SK-N-SH (cell line): Measurements from ENCODE around the gene DLX2. TPM values are rescaled to one million over a fixed set of nuclear protein-coding genes. Genes with fewer than 3 reads are reported as not detected.

Source experiments
- CTCF ChIA-PET: fragments of 300-600, 350-600 bp; formaldehyde crosslinking; extraction: SDS; loops from one replicate; lab custom pipeline; 2021; lab: Yijun Ruan, JAX
- POLR2A ChIA-PET: fragments of 350-600 bp; sonication (Branson Sonifier 250); formaldehyde crosslinking; extraction: SDS; loops from one replicate; lab custom pipeline; 2020; ENCODE audit warnings: antibody characterized with exemption, inconsistent platforms; lab: Yijun Ruan, JAX
- DNase-seq: peaks from one replicate; pipeline ENCODE4 v3.0.0; 2012
- H2AFZ ChIP-seq: fragments of 200-600 bp; sonication (generic); 2 replicates; pipeline ENCODE4 v1.8.1; 2016; ENCODE audit warnings: antibody characterized with exemption, mild to moderate bottlenecking, low read depth
- H3F3A ChIP-seq: fragments of 200-600 bp; sonication (generic); replicated peaks from 2 replicates; pipeline ENCODE3; 2016; ENCODE audit warnings: antibody characterized with exemption, mild to moderate bottlenecking; ENCODE audit not compliant: insufficient read depth
- H3K27ac ChIP-seq, 2 experiments: fragments of 200-500 bp in 1 of 2; fragments of 200-600 bp in 1 of 2; sonication (Bioruptor generic) in 1 of 2; sonication (generic), shearing (Covaris generic) in 1 of 2; 2 replicates each; pipeline versions ENCODE4 v1.5.1 to v1.6.1; 2014 to 2016; ENCODE audit warnings: low read depth in 2 of 2, inconsistent platforms in 1 of 2, low read length in 1 of 2, mild to moderate bottlenecking in 1 of 2, mixed read lengths in 1 of 2
- H3K27me3 ChIP-seq: fragments of 200-600 bp; sonication (generic), shearing (Covaris generic); 2 replicates; pipeline ENCODE4 v1.6.1; 2016; ENCODE audit warnings: mixed run types; ENCODE audit not compliant: insufficient read depth
- H3K36me3 ChIP-seq, 2 experiments: fragments of 200-500 bp in 1 of 2; fragments of 200-600 bp in 1 of 2; sonication (Bioruptor generic) in 1 of 2; sonication (generic) in 1 of 2; replicated peaks in 1 of 2; 2 replicates each; pipeline versions ENCODE3 to v1.5.1; 2014 to 2016; ENCODE audit warnings: low read length in 1 of 2, mild to moderate bottlenecking in 1 of 2; ENCODE audit not compliant: insufficient read depth in 2 of 2, control insufficient read depth in 1 of 2
- H3K4me1 ChIP-seq, 2 experiments: fragments of 200-500 bp in 1 of 2; fragments of 200-600 bp in 1 of 2; sonication (Bioruptor generic) in 1 of 2; sonication (generic), shearing (Covaris generic) in 1 of 2; 2 replicates each; pipeline versions ENCODE4 v1.5.1 to v1.6.1; 2014 to 2016; ENCODE audit warnings: low read depth in 1 of 2, low read length in 1 of 2, mixed run types in 1 of 2; ENCODE audit not compliant: insufficient read depth in 2 of 2, control insufficient read depth in 1 of 2
- H3K4me2 ChIP-seq: fragments of 200-600 bp; sonication (generic), shearing (Covaris generic); 2 replicates; pipeline ENCODE4 v1.6.1; 2017; ENCODE audit warnings: mixed run types
- H3K4me3 ChIP-seq, 2 experiments: fragments of 200-500 bp in 1 of 2; fragments of 200-600 bp in 1 of 2; sonication (Bioruptor generic) in 1 of 2; sonication (generic), shearing (Covaris generic) in 1 of 2; 2 replicates each; pipeline versions ENCODE4 v1.5.1 to v1.8.1; 2014 to 2016; ENCODE audit warnings: low read depth in 2 of 2, inconsistent platforms in 1 of 2, low read length in 1 of 2, mild to moderate bottlenecking in 1 of 2, mixed read lengths in 1 of 2, moderate library complexity in 1 of 2
- H3K79me2 ChIP-seq: fragments of 200-600 bp; sonication (generic); 2 replicates; pipeline ENCODE4 v1.8.1; 2017; ENCODE audit warnings: mild to moderate bottlenecking; ENCODE audit not compliant: insufficient read depth
- H3K9ac ChIP-seq: fragments of 200-600 bp; sonication (generic); 2 replicates; pipeline ENCODE4 v1.6.1; 2017; ENCODE audit warnings: mixed run types
- H3K9me2 ChIP-seq: fragments of 200-600 bp; sonication (generic); 2 replicates; pipeline ENCODE4 v1.6.1; 2017; ENCODE audit warnings: mixed run types
- H3K9me3 ChIP-seq: fragments of 200-600 bp; sonication (generic); 2 replicates; pipeline ENCODE4 v1.6.1; 2017; ENCODE audit warnings: mixed run types, mild to moderate bottlenecking, moderate library complexity
- H4K20me1 ChIP-seq: fragments of 200-600 bp; sonication (generic); 2 replicates; pipeline ENCODE4 v1.6.1; 2017; ENCODE audit warnings: mild to moderate bottlenecking, mixed run types; ENCODE audit not compliant: insufficient read depth
- EZH2phosphoT487 ChIP-seq: fragments of 200-600 bp; sonication (generic); IDR thresholded peaks from 2 replicates; pipeline ENCODE4 v1.6.1; 2017; ENCODE audit warnings: low read depth, mixed run types, mild to moderate bottlenecking, antibody characterized with exemption, moderate library complexity, borderline replicate concordance
- JUND ChIP-seq: IDR thresholded peaks from 2 replicates; pipeline ENCODE4 v1.4.0; 2012
- MAX ChIP-seq: IDR thresholded peaks from 2 replicates; pipeline ENCODE4 v1.4.0; 2012; ENCODE audit warnings: low read depth
- NRF1 ChIP-seq: IDR thresholded peaks from 2 replicates; pipeline ENCODE4 v1.6.1; 2012; ENCODE audit warnings: low read depth, mild to moderate bottlenecking, low read length
- RXRA ChIP-seq: IDR thresholded peaks from 2 replicates; pipeline ENCODE4 v1.4.0; 2012; ENCODE audit warnings: low read depth, mild to moderate bottlenecking, borderline replicate concordance
- SIN3A ChIP-seq: IDR thresholded peaks from 2 replicates; pipeline ENCODE4 v1.6.1; 2012; ENCODE audit warnings: low read depth, mild to moderate bottlenecking, low read length, moderate library complexity, borderline replicate concordance
- WGBS: methylation state at CpG from one replicate; pipeline ENCODE4 v1.1.6; 2017; ENCODE audit warnings: low lambda C conversion rate; 5-methylcytosine and 5-hydroxymethylcytosine counted together
- polyA plus RNA-seq, 3 experiments: library from polyadenylated mRNA; depleted of rRNA; stranded (reverse); fragments of >200 nt; gene quantifications; 2 replicates each; pipeline ENCODE4 v1.2.3, GENCODE V29; 2012

The DLX2 gene
- polyA plus RNA-seq, 1 of the 3 experiments (the other 2 are of a cell fraction): 0.02 TPM

- peaks cover 91% of the 10 kb centered on the region for H3K27me3 ChIP-seq
- CTCF ChIA-PET: interaction anchor here (0.7 to 2.1 kb wide), 6 partner anchors 10 to 516 kb away, joined by 3 to 12 read pairs (median 4); partner anchors contain the start of gene DLX2
- no peak overlapping the region for H2AFZ ChIP-seq
These were observed 14.3 kb downstream of the DLX2 start for GRCh38 chr2:172088245-172089004.

GRCh38 chr2:172087780-172088244 lies 14.9 kb downstream of the DLX2 start:
- peak; percentile 42 for DNase-seq
- Histone ChIP-seq H3K9ac (no peak overlapping the region), H3K79me2 (no peaks in the 10 kb centered on the region), H3K9me2 (no peaks in the 10 kb centered on the region)
- WGBS: 13% methylated on average over 6 of the region's 23 CpGs
- TF ChIP-seq EZH2phosphoT487: 0 out of 2 replicates have a peak, but pooled peaks have one; percentile 10
- TF ChIP-seq JUND: no peak
- TF ChIP-seq, all 33 proteins: peak for 1
- Histone ChIP-seq H3K27me3 (peaks cover 91% of the 10 kb centered on the region), H3K27ac (no peak overlapping the region), H2AFZ (no peak overlapping the region), H3K4me3 (no peak overlapping the region), H3K36me3 (no peaks in the 10 kb centered on the region), H4K20me1 (0 out of 2 replicates have a peak, but pooled peaks cover 7% of the 10 kb centered on the region), H3F3A (no peaks in the 10 kb centered on the region), H3K9me3 (no peaks in the 10 kb centered on the region), H3K4me2 (no peak overlapping the region), H3K4me1 (peaks cover 0 to 18% of the 10 kb centered on the region in 2 experiments; a peak in 1 of 4 replicates)
- ChIA-PET POLR2A (no interaction called here), CTCF (interaction anchor here (0.7 to 2.9 kb wide), 8 partner anchors 9 to 515 kb away, joined by 3 to 14 read pairs (median 5); partner anchors contain the start of gene DLX2)

More at GRCh38 chr2:172088245-172089004, 14.3 kb downstream of the DLX2 start:
- H3F3A ChIP-seq: peaks cover 1% of the 10 kb centered on the region
- no peak for TF ChIP-seq MAX
- TF ChIP-seq RXRA: no peak
- no peak for TF ChIP-seq SIN3A
- TF ChIP-seq EZH2phosphoT487: peak; percentile 37; the same call in 1 of the 2 replicates
- TF ChIP-seq, all 33 proteins: peak for 1
- H3K9ac ChIP-seq: no peak overlapping the region
- 0 out of 2 replicates have a peak, but pooled peaks cover 10% of the 10 kb centered on the region for H4K20me1 ChIP-seq
- no peaks in the 10 kb centered on the region for H3K9me3 ChIP-seq
- no peaks in the 10 kb centered on the region for H3K79me2 ChIP-seq
- no peak overlapping the region for H3K4me2 ChIP-seq
- peaks cover 0 to 18% of the 10 kb centered on the region in 2 experiments; a peak in 1 of 4 replicates for H3K4me1 ChIP-seq
- no peaks in the 10 kb centered on the region for H3K9me2 ChIP-seq
- no peak overlapping the region for H3K4me3 ChIP-seq
- no peaks in the 10 kb centered on the region for H3K36me3 ChIP-seq
- WGBS: 15% methylated on average over 33 of the region's 37 CpGs
- peak; percentile 48 for DNase-seq
- H3K27ac ChIP-seq: no peak overlapping the region
- POLR2A ChIA-PET: no interaction called here

- TF ChIP-seq EZH2phosphoT487 (peak; percentile 41; the same call in 1 of the 2 replicates), NRF1 (no peak)
- Histone ChIP-seq H2AFZ (no peak overlapping the region), H3F3A (no peaks in the 10 kb centered on the region), H3K79me2 (no peaks in the 10 kb centered on the region), H3K36me3 (no peaks in the 10 kb centered on the region), H3K4me3 (no peak overlapping the region), H3K4me1 (peaks cover 0 to 18% of the 10 kb centered on the region in 2 experiments; a peak in 1 of 4 replicates), H3K9me3 (no peaks in the 10 kb centered on the region), H3K9me2 (no peaks in the 10 kb centered on the region), H3K27me3 (peaks cover 91% of the 10 kb centered on the region), H4K20me1 (0 out of 2 replicates have a peak, but pooled peaks cover 2% of the 10 kb centered on the region), H3K4me2 (no peak overlapping the region), H3K27ac (no peak overlapping the region), H3K9ac (no peak overlapping the region)
- CTCF ChIA-PET: interaction anchor here (0.9 to 2.9 kb wide), 8 partner anchors 8 to 381 kb away, joined by 3 to 14 read pairs (median 5); partner anchors contain the start of gene DLX2
- no peak for DNase-seq
- WGBS: 16% methylated on average over 31 of the region's 31 CpGs
- POLR2A ChIA-PET: no interaction called here
These were observed 15.4 kb downstream of the DLX2 start for GRCh38 chr2:172087207-172087779.
